ENCODE measurements around the gene SERHL2.
A peak's percentile ranks its signal among the peaks of the same experiment; 100 is the strongest.

DNA sequence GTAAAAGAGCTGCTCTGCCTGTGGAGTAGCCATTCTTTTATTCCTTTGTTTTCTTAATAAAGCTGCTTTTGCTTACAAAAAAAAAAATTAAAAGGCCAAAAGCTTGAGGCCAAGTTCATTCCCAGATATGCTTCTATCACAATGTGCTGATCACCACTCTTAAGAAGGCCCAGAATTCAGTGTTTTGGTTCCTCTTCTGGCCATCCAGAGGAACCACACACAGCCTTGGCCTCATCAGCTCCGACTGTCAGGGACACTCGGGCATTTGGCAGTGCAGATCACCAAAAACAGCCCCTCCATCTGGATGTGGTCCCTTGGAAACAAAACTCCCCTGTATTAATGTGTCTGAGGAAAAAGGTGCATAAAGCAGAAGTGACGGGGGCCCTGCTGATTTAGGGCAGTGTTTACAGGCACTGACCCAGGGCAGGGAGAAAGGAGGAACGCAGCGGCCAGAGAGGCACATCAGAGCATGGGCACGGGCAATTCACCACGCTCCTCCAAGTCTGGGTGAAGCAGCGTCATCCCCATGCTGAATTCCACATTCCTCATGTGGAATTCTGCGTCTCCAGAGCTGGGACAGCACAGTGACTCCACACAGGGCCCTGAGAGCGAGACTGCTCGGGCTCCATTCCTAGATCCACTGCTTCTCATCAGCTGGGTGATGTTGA, 43.2 kb downstream of the SERHL2 start:
- TF ChIP-seq CTCF (IDR thresholded peaks at IDR 0.05) (peak in 3 of 6 experiments; percentile 19 to 25 (median 22)), POLR2A (IDR thresholded peaks at IDR 0.05) (no peak)
